ENCODE results near the gene C9orf72.

The C9orf72 gene

GRCh38 chr9:27573634-27574590, 631 bp upstream of the C9orf72 start:
- peak; percentile 98 to 100 (median 100) for DNase-seq

GRCh38 chr9:27572566-27572917, 739 bp downstream of the C9orf72 start:
- peak; percentile 92 to 98 (median 94) for DNase-seq

GRCh38 chr9:27572061-27572460, 1.2 kb downstream of the C9orf72 start:
- DNase-seq = peak; percentile 8 to 49 (median 33)

DNA sequence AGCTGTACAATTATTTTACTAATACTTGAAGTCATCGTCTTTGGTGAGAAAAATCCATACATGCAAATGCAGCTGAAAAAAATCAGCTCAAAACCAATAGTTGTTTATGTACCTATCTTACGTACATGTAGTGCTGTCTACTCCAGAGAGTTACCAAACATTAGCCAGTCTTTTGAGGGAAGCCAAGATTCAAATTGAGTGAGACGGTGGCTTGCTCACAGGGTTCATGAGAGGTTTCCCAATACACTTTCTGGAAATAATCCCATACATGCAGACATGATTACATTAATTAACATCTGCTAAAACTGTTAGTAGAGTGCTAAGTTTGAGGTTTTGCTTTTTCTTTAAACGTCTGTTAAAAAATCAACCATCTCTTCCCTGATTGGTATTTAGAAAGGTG, 2.3 kb downstream of the C9orf72 start:
- peak; percentile 28 to 56 (median 43) for DNase-seq

DNA sequence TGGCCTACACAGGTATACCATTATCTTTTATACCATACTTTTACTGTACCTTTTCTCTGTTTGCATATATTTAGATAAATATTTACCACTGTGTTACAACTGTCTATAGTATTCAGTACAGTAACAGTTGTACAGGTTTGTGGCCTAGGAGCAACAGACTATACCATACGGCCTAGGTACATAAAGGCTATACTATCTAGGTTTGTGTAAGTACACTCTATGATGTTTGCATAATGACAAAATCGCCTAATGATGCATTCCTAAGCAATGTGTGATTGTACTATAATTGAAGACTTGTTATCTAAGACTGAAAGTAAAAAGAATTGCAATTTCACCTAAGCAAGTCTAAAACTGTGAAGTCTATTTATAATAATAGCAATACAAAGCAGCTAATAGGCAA, 3.9 kb downstream of the C9orf72 start:
- no peak for DNase-seq

- peak in 2 of 4 experiments; percentile 45 to 47 for DNase-seq
Measured at GRCh38 chr9:27566118-27566517, 7.2 kb downstream of the C9orf72 start.

DNA sequence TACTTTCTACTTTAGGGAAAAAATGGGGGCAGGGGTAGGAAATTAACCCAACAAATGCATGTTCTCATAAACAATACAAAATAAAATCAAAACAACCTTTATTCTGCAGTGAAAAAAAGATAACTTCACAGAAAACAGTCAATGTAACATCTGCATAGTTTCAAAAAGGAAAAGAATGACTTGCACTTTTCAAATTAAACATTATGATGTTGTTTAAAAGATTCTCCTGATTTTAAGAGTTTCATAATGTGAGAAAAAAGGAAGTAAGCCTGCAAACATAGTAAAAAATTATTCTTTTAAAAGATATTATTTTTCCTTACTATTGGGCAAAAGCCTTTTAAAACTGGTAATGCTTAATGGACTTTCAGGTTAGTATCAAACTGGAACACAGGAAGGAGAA, 7.6 kb downstream of the C9orf72 start:
- peak in 2 of 4 experiments; percentile 50 to 66 for DNase-seq

GRCh38 chr9:27564670-27565069, 8.6 kb downstream of the C9orf72 start:
- peak; percentile 36 to 83 (median 66) for DNase-seq

- DNase-seq = peak in 2 of 4 experiments; percentile 66 to 70
Measured at GRCh38 chr9:27563738-27564430, 9.4 kb downstream of the C9orf72 start.

GRCh38 chr9:27561685-27562084, 11.6 kb downstream of the C9orf72 start:
- peak in 2 of 4 experiments; percentile 19 to 41 for DNase-seq

DNA sequence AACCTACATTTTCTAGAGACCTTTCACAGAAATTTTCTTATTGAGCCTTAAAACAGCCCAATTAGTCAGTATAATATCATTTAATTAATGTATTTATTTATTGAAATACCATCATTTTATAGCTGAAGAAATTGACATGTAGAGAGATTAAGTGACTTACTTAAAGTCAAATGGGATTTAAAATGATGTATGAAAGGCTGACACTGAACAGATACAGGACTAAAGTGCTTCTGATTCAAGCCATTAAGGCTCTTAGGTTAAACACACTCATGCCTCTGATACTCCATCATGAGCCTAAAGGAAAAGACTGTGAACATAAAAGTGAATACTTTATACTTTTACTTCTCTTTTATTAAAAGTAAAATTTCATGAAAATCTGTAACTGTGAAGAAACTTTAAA, 12.8 kb downstream of the C9orf72 start:
- no peak for DNase-seq

GRCh38 chr9:27558307-27558706, 15.0 kb downstream of the C9orf72 start:
- no peak for DNase-seq

DNA sequence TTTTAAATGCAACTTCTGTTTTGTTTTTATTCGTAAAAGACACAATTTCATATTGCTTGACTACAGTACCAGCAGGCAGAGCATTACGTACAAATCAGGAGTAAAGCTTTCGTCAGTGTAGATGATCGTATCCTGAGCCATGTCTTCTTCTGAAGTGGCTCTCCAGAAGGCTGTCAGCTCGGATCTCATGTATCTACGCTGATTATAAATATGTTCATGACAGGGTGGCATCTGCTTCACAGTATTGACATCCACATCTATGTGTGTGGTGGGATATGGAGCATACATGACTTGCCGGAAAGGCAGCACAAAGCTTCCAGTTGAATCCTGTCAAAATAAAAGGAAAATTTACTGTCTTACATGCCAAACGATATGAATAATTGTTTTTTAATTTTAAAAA, 16.8 kb downstream of the C9orf72 start:
- DNase-seq = no peak

DNA sequence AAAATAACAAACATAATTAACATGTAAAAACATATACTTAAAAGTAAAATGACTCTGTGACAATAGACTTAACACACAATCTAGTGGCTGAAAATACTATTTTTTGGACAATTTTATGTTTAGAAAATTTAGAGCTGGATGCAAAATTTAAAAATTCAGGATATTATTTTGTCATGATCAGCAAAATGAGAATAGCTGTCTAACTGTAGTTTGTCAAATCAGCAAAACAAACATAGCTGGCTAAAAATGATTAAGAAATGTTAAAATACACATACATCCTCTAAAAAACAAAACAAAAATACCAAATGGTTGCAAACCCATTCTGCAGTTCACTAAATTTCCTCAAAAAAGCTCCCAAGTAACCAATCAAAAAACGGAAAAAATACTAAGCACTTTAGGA, 18.6 kb downstream of the C9orf72 start:
- DNase-seq = no peak

GRCh38 chr9:27549196-27549755, 24.0 kb downstream of the C9orf72 start:
- no peak for DNase-seq

DNA sequence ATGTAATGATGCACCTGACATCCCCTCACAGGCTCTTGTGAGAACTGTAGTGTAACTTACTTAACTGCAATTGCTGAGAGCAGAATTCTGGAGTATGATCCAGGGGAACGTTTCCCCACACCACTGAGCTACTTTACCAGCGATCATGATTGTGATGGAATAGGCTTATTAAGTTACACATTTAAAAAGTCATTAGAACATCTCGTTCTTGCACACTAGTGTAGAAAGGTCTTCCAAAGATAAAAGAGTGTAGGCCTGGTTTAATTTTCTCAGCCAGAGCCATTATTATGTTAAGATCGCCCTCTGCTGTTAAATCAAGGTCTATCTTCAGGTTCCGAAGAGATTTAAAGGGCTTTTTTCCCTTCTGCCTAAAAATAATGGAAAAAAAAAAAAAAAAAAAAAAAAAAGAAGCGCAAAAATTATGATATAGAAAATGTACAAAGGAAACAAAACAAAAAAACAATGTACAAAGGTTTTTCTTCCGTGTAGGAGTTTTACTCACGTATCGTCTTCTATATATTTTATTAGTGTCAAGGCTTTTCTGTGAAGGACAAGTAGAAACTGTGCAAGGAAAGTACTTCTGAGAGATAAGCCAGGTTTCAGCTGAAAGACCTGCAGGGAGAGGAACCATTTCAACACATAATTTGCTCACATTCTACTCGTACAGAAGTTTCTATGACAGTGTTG, 25.1 kb downstream of the C9orf72 start:
- peak; percentile 38 to 67 (median 49) for DNase-seq

- no peak for DNase-seq
Measured at GRCh38 chr9:27545471-27545870, 27.8 kb downstream of the C9orf72 start.

DNA sequence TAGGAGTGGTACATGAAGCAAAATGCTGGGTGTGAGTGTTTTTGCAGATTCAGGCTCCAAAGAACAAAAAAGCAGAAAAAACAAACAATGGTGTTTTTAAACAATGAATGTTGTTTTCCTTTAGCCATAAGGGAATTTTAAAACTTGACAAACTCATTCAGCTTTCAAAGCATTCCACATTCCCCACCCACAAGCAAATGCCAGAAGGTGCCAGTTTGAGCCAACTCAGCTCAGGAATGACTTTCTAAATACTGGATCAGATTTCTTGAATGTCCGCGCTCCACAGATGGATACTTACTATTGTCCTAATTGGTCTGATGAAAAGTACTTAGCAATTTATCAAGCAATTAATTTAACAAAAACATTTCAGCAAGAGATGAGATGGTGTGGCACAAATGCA, 30.8 kb downstream of the C9orf72 start:
- no peak for DNase-seq

DNA sequence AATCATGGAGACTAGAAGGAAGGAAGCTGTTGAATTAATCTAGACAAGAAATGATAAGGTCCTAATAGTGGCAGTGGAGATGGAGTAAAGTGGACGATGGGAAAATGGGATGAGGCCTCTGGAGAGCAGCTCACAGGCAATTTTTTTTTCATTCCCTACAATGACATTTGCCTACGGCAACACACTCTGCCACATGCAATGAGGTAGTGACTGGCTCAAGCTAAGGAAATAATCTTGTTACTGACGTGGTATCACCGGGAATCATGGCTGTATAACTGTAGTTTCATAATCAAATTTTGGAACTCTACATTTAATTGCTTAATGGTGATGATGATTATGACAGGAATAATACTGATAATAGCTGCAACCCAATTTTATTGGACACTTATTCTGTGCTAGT, 31.5 kb downstream of the C9orf72 start:
- no peak for DNase-seq

- no peak for DNase-seq
Measured at GRCh38 chr9:27540502-27540901, 32.8 kb downstream of the C9orf72 start.

DNA sequence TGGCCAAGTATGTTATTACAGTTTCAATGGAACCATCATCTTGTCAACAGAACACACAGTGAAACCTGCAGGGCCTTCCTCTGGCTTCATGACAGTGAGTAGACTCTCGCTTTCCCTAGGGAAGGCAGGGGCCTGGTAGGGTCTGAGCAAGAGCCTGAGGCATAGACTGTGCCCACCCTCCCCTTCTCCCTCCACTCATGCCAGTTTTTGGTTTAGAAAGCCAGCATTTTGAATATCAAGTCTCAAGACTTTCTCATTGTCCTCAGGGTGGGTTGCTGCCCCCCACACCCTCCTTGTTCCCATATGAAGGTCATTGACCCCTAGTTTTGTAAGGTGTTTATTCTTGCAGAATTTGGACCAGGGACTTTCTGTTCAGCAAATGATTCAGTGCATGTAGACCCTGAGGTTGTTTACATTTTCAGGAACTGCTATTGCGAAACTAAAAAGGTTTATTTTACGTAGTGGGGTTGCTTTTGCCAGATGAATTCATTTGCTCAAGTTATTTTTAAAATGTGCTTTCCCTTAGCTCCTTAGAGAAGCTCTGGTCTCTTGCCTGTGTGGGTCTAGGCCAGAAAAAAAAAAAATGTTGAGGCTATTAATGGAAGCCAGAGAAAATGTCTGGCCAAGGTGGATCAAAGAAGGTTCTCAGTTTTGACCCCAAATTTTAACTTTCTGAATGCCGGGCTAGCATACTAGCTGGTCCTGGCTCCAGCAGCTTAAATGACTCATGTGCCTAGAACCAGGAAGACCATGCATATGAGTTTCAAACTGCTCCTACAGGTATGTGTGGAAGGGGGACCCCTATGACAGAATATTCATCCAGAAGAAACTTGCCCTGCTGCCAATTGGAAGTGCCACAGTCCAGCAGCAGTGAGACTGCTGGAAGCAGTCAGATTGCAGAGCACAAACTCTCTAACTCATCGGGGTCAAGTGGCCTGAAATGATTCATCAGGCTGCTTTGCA, 33.5 kb downstream of the C9orf72 start:
- peak in 2 of 4 experiments; percentile 35 to 64 for DNase-seq

DNA sequence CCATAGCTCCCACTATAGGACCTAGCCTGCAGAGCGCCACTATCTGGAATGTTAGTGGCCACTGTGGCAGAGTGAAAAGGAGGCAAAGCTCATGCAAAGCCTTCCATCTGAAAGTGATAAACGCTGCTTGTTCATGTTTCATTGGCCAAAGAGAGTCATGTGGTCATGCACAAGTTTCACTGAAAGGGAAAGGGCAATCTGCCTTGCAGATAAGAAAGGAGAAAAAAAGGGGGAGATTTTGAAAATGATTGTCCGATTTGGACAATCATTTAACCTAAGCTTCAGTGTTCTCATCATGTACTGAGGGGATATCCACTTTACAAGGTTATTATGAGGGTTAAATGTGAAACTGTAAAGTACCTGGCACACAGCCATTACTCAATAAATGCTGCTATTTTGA, 34.6 kb downstream of the C9orf72 start:
- DNase-seq = no peak
